ENCODE measurements around the gene PIGB. TPM values are rescaled to one million over a fixed set of nuclear protein-coding genes. Genes with fewer than 3 reads are reported as not detected.

Gene PIGB
- total RNA-seq, 1 experiment from 2014 or later: 19.3 TPM

GRCh38 chr15:55319537-55320237 is 665 bp downstream of the PIGB start:
- DNase-seq (ENCODE audit: low read depth, low spot score) (no peak), ATAC-seq (no peak)
- H3K27me3 ChIP-seq (ENCODE audit: control insufficient read depth, insufficient read depth, low read length): no peaks in the 10 kb centered on the region
- in situ Hi-C loops (cut with HindIII; ENCODE audit: low pct_unique_long_range_greater_than_20kb, low sequenced_read_pairs) (no loop called here), intact Hi-C loops (cut with micrococcal nuclease; ENCODE audit: unreplicated experiment) (loop anchor here (5.0 to 10.0 kb wide), 2 partner anchors 85 to 118 kb away; partner anchors contain the start of genes CCPG1 and PIERCE2)
- TSS peak; percentile 84 for BruUV-seq (replicated peaks)
- H3K36me3 ChIP-seq (ENCODE audit: control insufficient read depth, insufficient read depth, low read length): peaks cover 2% of the 10 kb centered on the region; the same call in 1 of the 2 replicates
- CTCF ChIA-PET: interaction anchor here (1.1 kb wide), 1 partner anchor 89 kb away, joined by 5 read pairs; the partner anchor contains the start of genes CCPG1 and PIERCE2
- H3K4me3 ChIP-seq (ENCODE audit: low read depth in 2 of 2, low read length in 2 of 2): peak overlapping the region; percentile 86 to 87
- H3K4me1 ChIP-seq (ENCODE audit: control insufficient read depth, insufficient read depth, low read length): peaks cover 14% of the 10 kb centered on the region; the same call in 1 of the 2 replicates
- H3K9me3 ChIP-seq (ENCODE audit: control insufficient read depth, insufficient read depth, low read depth, low read length): no peaks in the 10 kb centered on the region
- POLR2A ChIA-PET: interaction anchor here (0.6 to 1.1 kb wide), 2 partner anchors 88 to 114 kb away, joined by 3 to 10 read pairs; partner anchors contain the start of genes CCPG1 and PIERCE2
- TF ChIP-seq TCF7L2 (IDR thresholded peaks at IDR 0.05; ENCODE audit: low read depth, low read length): no peak
- H3K27ac ChIP-seq (ENCODE audit: low read length): peak overlapping the region; percentile 99

GRCh38 chr15:55320238-55320550 is 1.2 kb downstream of the PIGB start:
- ATAC-seq (no peak), DNase-seq (ENCODE audit: low read depth, low spot score) (no peak)
- CTCF ChIA-PET: no interaction called here
- POLR2A ChIA-PET: no interaction called here
- peak overlapping the region; percentile 86 to 87 for H3K4me3 ChIP-seq (ENCODE audit: low read depth in 2 of 2, low read length in 2 of 2)
- H3K36me3 ChIP-seq (ENCODE audit: control insufficient read depth, insufficient read depth, low read length): peaks cover 2% of the 10 kb centered on the region; the same call in 1 of the 2 replicates
- TF ChIP-seq POLR2AphosphoS5 (IDR thresholded peaks at IDR 0.05; ENCODE audit: low read depth, low read length): no peak
- TF ChIP-seq, protein P1, sequence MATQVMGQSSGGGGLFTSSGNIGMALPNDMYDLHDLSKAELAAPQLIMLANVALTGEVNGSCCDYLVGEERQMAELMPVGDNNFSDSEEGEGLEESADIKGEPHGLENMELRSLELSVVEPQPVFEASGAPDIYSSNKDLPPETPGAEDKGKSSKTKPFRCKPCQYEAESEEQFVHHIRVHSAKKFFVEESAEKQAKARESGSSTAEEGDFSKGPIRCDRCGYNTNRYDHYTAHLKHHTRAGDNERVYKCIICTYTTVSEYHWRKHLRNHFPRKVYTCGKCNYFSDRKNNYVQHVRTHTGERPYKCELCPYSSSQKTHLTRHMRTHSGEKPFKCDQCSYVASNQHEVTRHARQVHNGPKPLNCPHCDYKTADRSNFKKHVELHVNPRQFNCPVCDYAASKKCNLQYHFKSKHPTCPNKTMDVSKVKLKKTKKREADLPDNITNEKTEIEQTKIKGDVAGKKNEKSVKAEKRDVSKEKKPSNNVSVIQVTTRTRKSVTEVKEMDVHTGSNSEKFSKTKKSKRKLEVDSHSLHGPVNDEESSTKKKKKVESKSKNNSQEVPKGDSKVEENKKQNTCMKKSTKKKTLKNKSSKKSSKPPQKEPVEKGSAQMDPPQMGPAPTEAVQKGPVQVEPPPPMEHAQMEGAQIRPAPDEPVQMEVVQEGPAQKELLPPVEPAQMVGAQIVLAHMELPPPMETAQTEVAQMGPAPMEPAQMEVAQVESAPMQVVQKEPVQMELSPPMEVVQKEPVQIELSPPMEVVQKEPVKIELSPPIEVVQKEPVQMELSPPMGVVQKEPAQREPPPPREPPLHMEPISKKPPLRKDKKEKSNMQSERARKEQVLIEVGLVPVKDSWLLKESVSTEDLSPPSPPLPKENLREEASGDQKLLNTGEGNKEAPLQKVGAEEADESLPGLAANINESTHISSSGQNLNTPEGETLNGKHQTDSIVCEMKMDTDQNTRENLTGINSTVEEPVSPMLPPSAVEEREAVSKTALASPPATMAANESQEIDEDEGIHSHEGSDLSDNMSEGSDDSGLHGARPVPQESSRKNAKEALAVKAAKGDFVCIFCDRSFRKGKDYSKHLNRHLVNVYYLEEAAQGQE (IDR thresholded peaks at IDR 0.05; ENCODE audit: insufficient read depth in 1 of 2, low read depth in 2 of 2, low read length in 1 of 2): no peak
- no peak for TF ChIP-seq SIN3A (IDR thresholded peaks at IDR 0.05; ENCODE audit: borderline replicate concordance, insufficient read depth, low read depth, low read length)
- no peaks in the 10 kb centered on the region for H3K27me3 ChIP-seq (ENCODE audit: control insufficient read depth, insufficient read depth, low read length)
- H3K27ac ChIP-seq (ENCODE audit: low read length): peak overlapping the region; percentile 99
- peaks cover 14% of the 10 kb centered on the region; the same call in 1 of the 2 replicates for H3K4me1 ChIP-seq (ENCODE audit: control insufficient read depth, insufficient read depth, low read length)
- in situ Hi-C loops (cut with HindIII; ENCODE audit: low pct_unique_long_range_greater_than_20kb, low sequenced_read_pairs) (no loop called here), intact Hi-C loops (cut with micrococcal nuclease; ENCODE audit: unreplicated experiment) (loop anchor here (10.0 kb wide), 1 partner anchor 85 kb away; the partner anchor contains the start of genes CCPG1 and PIERCE2)
- no TSS peak for BruUV-seq (replicated peaks)
- H3K9me3 ChIP-seq (ENCODE audit: control insufficient read depth, insufficient read depth, low read depth, low read length): no peaks in the 10 kb centered on the region

DNA sequence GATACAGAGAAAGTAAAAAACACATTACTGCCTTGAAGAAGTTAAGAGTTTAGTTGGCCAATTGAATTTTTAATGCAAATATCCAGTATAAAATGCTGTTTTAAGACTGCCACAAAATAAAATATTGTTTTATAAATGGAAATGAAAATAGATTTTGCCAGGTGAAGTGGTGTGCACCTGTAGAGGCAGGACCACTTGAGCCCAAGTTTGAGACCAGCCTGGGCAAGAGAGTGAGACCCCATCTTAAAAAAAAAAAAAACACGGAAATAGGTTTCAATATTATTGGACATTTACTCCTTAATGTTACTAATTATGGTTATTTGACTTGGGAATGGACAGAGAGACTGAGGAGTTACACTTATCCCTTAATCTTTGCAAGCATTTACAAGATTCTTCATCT is 1.9 kb downstream of the PIGB start:
- POLR2A ChIA-PET: no interaction called here
- CTCF ChIA-PET: no interaction called here
- in situ Hi-C loops (cut with HindIII; ENCODE audit: low pct_unique_long_range_greater_than_20kb, low sequenced_read_pairs): no loop called here
- peaks cover 14% of the 10 kb centered on the region; the same call in 1 of the 2 replicates for H3K4me1 ChIP-seq (ENCODE audit: control insufficient read depth, insufficient read depth, low read length)
- intact Hi-C loops (cut with micrococcal nuclease; ENCODE audit: unreplicated experiment): loop anchor here (10.0 kb wide), 1 partner anchor 84 kb away; the partner anchor contains the start of genes CCPG1 and PIERCE2
- no peak for DNase-seq (ENCODE audit: low read depth, low spot score)
- H3K27ac ChIP-seq (ENCODE audit: low read length): no peak overlapping the region
- TF ChIP-seq CTCF (IDR thresholded peaks at IDR 0.05): no peak
- TF ChIP-seq, protein P1 (IDR thresholded peaks at IDR 0.05; ENCODE audit: insufficient read depth in 1 of 2, low read depth in 2 of 2, low read length in 1 of 2): no peak
- no peak for TF ChIP-seq POLR2AphosphoS5 (IDR thresholded peaks at IDR 0.05; ENCODE audit: low read depth, low read length)
- no peak for TF ChIP-seq TCF7L2 (IDR thresholded peaks at IDR 0.05; ENCODE audit: low read depth, low read length)
- no peak for TF ChIP-seq SIN3A (IDR thresholded peaks at IDR 0.05; ENCODE audit: borderline replicate concordance, insufficient read depth, low read depth, low read length)
- no peaks in the 10 kb centered on the region for H3K9me3 ChIP-seq (ENCODE audit: control insufficient read depth, insufficient read depth, low read depth, low read length)
- no peaks in the 10 kb centered on the region for H3K27me3 ChIP-seq (ENCODE audit: control insufficient read depth, insufficient read depth, low read length)
- H3K36me3 ChIP-seq (ENCODE audit: control insufficient read depth, insufficient read depth, low read length): peaks cover 2% of the 10 kb centered on the region; the same call in 1 of the 2 replicates
- BruUV-seq (replicated peaks): no TSS peak
- no peak overlapping the region for H3K4me3 ChIP-seq (ENCODE audit: low read depth in 2 of 2, low read length in 2 of 2)
- ATAC-seq: no peak
